Measurements from ENCODE around the gene ARVCF.

DNA sequence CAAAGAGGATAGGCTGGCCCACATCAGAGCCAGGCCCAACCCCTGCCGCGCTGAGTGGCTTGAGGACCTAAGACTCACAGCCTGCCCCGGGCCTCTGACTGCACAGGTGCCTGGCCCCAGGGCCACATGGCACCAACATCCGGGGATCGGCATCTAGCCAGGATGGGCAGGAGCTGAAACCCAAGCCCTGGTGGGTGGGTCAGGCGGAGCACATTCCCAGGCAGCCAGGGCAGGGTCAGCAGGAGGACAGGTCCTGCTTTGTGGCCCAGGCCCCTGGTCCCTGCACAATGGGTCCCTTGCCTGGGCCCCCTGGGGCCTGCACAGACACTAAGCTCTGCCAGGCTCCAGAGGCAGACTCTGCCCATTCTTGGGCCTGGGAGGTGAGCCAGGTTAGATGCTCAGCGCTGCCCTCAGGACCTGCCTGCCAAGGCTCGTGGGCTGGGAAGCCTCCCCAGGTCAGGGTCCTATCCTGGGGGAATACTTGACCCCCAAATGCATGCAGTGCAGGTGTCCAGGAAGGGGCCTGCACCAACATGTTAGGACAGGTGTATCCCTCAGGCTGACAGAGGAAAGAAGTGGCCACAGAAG, 33.5 kb downstream of the ARVCF start:
- TF ChIP-seq, protein P1, sequence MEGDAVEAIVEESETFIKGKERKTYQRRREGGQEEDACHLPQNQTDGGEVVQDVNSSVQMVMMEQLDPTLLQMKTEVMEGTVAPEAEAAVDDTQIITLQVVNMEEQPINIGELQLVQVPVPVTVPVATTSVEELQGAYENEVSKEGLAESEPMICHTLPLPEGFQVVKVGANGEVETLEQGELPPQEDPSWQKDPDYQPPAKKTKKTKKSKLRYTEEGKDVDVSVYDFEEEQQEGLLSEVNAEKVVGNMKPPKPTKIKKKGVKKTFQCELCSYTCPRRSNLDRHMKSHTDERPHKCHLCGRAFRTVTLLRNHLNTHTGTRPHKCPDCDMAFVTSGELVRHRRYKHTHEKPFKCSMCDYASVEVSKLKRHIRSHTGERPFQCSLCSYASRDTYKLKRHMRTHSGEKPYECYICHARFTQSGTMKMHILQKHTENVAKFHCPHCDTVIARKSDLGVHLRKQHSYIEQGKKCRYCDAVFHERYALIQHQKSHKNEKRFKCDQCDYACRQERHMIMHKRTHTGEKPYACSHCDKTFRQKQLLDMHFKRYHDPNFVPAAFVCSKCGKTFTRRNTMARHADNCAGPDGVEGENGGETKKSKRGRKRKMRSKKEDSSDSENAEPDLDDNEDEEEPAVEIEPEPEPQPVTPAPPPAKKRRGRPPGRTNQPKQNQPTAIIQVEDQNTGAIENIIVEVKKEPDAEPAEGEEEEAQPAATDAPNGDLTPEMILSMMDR (IDR thresholded peaks at IDR 0.05), result no peak
- TF ChIP-seq POLR2AphosphoS5 (IDR thresholded peaks at IDR 0.05; ENCODE audit: low read depth, low read length), result no peak
- no peak for TF ChIP-seq SIN3A (IDR thresholded peaks at IDR 0.05; ENCODE audit: borderline replicate concordance, insufficient read depth, low read depth, low read length)
- TF ChIP-seq, protein P2, sequence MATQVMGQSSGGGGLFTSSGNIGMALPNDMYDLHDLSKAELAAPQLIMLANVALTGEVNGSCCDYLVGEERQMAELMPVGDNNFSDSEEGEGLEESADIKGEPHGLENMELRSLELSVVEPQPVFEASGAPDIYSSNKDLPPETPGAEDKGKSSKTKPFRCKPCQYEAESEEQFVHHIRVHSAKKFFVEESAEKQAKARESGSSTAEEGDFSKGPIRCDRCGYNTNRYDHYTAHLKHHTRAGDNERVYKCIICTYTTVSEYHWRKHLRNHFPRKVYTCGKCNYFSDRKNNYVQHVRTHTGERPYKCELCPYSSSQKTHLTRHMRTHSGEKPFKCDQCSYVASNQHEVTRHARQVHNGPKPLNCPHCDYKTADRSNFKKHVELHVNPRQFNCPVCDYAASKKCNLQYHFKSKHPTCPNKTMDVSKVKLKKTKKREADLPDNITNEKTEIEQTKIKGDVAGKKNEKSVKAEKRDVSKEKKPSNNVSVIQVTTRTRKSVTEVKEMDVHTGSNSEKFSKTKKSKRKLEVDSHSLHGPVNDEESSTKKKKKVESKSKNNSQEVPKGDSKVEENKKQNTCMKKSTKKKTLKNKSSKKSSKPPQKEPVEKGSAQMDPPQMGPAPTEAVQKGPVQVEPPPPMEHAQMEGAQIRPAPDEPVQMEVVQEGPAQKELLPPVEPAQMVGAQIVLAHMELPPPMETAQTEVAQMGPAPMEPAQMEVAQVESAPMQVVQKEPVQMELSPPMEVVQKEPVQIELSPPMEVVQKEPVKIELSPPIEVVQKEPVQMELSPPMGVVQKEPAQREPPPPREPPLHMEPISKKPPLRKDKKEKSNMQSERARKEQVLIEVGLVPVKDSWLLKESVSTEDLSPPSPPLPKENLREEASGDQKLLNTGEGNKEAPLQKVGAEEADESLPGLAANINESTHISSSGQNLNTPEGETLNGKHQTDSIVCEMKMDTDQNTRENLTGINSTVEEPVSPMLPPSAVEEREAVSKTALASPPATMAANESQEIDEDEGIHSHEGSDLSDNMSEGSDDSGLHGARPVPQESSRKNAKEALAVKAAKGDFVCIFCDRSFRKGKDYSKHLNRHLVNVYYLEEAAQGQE (IDR thresholded peaks at IDR 0.05; ENCODE audit: insufficient read depth in 1 of 2, low read depth in 2 of 2, low read length in 1 of 2), result no peak

Measured in Panc1 (cell line).